LoVo (cell line): ENCODE measurements around the gene TTC8.
A peak's percentile ranks its signal among the peaks of the same experiment; 100 is the strongest.

Source experiments
- DNase-seq: peaks from one replicate; pipeline ENCODE4 v3.0.0-alpha.2; 2016; ENCODE audit warnings: low spot score

The TTC8 gene

GRCh38 chr14:88868558-88869159 is 44.2 kb downstream of the TTC8 start:
- peak; percentile 12 for DNase-seq

GRCh38 chr14:88870777-88871176 is 46.3 kb downstream of the TTC8 start:
- no peak for DNase-seq

- no peak for DNase-seq
Measured at GRCh38 chr14:88871429-88871828, 47.0 kb downstream of the TTC8 start.

- no peak for DNase-seq
Measured at GRCh38 chr14:88872976-88873375, 48.5 kb downstream of the TTC8 start.

GRCh38 chr14:88877192-88877591 is 52.7 kb downstream of the TTC8 start:
- no peak for DNase-seq

- DNase-seq = no peak
Measured at GRCh38 chr14:88879022-88879421, 54.6 kb downstream of the TTC8 start.

- no peak for DNase-seq
Measured at GRCh38 chr14:88882236-88882635, 57.8 kb downstream of the TTC8 start.

- DNase-seq = no peak
Measured at GRCh38 chr14:88895116-88895515, 70.7 kb downstream of the TTC8 start.

- no peak for DNase-seq
Measured at GRCh38 chr14:88901189-88901588, 76.7 kb downstream of the TTC8 start.

GRCh38 chr14:88901991-88902390 is 77.5 kb downstream of the TTC8 start:
- no peak for DNase-seq

GRCh38 chr14:88902850-88903249 is 78.4 kb downstream of the TTC8 start:
- DNase-seq = no peak

- DNase-seq = no peak
Measured at GRCh38 chr14:88904206-88904647, 79.8 kb downstream of the TTC8 start.

- DNase-seq = no peak
Measured at GRCh38 chr14:88904864-88905263, 80.4 kb downstream of the TTC8 start.

GRCh38 chr14:88908216-88908615 is 83.8 kb downstream of the TTC8 start:
- DNase-seq = no peak

GRCh38 chr14:88910386-88910785 is 85.9 kb downstream of the TTC8 start:
- DNase-seq = no peak

GRCh38 chr14:88911809-88912208 is 87.4 kb downstream of the TTC8 start:
- no peak for DNase-seq

- no peak for DNase-seq
Measured at GRCh38 chr14:88914956-88915355, 90.5 kb downstream of the TTC8 start.

- peak; percentile 1 for DNase-seq
Measured at GRCh38 chr14:88919502-88919901, 95.1 kb downstream of the TTC8 start.
